H1 (cell line): ENCODE data around the gene KCNE4. TPM values are rescaled to one million over a fixed set of nuclear protein-coding genes. Genes with fewer than 3 reads are reported as not detected.

Experiments used
- CTCF ChIA-PET: fragments of 300-600 bp; sonication (Branson Sonifier 250); formaldehyde crosslinking; loops from one replicate; lab custom pipeline; 2021; ENCODE audit not compliant: partially characterized antibody; lab: Charles Lee
- POLR2A ChIA-PET: fragments of 300-600 bp; sonication (Branson Sonifier 250); formaldehyde crosslinking; loops from one replicate; lab custom pipeline; 2021; ENCODE audit warnings: inconsistent platforms; ENCODE audit not compliant: partially characterized antibody; lab: Charles Lee
- DNase-seq, 2 experiments: peaks; one replicate each; pipeline versions ENCODE4 v3.0.0 to v3.0.0-alpha.2; 2010 to 2022; ENCODE audit warnings: low spot score in 2 of 2, low read depth in 1 of 2, mixed read lengths in 1 of 2
- FAIRE-seq: peaks from 2 replicates; lab custom pipeline; 2011; peaks lifted over from hg19 to GRCh38; lab: Jason Lieb, UNC
- H2AFZ ChIP-seq: 2 replicates; pipeline ENCODE4 v1.8.1; 2012; ENCODE audit warnings: low read length, inconsistent platforms
- H2AK5ac ChIP-seq: 2 replicates; pipeline ENCODE4 v1.6.1; 2013; ENCODE audit warnings: low read depth, low read length
- H2BK120ac ChIP-seq: replicated peaks from 2 replicates; pipeline ENCODE3; 2013; ENCODE audit warnings: low read depth, low read length, inconsistent platforms
- H2BK12ac ChIP-seq: 2 replicates; pipeline ENCODE4 v1.6.1; 2013; ENCODE audit warnings: low read depth, low read length
- H2BK15ac ChIP-seq: 2 replicates; pipeline ENCODE4 v1.6.1; 2013; ENCODE audit warnings: low read length
- H2BK20ac ChIP-seq: 2 replicates; pipeline ENCODE4 v1.6.1; 2013; ENCODE audit warnings: low read length
- H2BK5ac ChIP-seq: 2 replicates; pipeline ENCODE4 v1.6.1; 2013; ENCODE audit warnings: low read depth, low read length
- H3K14ac ChIP-seq: 2 replicates; pipeline ENCODE4 v1.6.1; 2013; ENCODE audit warnings: inconsistent platforms; ENCODE audit not compliant: insufficient read length
- H3K18ac ChIP-seq: 2 replicates; pipeline ENCODE4 v1.6.1; 2013; ENCODE audit warnings: low read length; ENCODE audit errors: extremely low read depth
- H3K23ac ChIP-seq: 2 replicates; pipeline ENCODE4 v1.6.1; 2013; ENCODE audit warnings: inconsistent platforms; ENCODE audit not compliant: insufficient read length
- H3K23me2 ChIP-seq: 2 replicates; pipeline ENCODE4 v1.6.1; 2013; ENCODE audit warnings: low read depth, low read length
- H3K27ac ChIP-seq: 2 replicates; pipeline ENCODE4 v1.6.1; 2011; ENCODE audit warnings: low read depth, low read length, inconsistent platforms
- H3K27me3 ChIP-seq, 4 experiments: replicated peaks in 1 of 4; 1 replicate in 1 of 4; 2 replicates in 3 of 4; pipeline versions ENCODE4 v1.6.1 to v1.8.1; 2011 to 2013; ENCODE audit warnings: low read length in 3 of 4, mild to moderate bottlenecking in 3 of 4, inconsistent platforms in 2 of 4, mixed read lengths in 2 of 4, moderate library complexity in 1 of 4; ENCODE audit not compliant: control insufficient read depth in 3 of 4, insufficient read depth in 3 of 4; ENCODE audit errors: extremely low read depth in 1 of 4
- H3K36me3 ChIP-seq, 4 experiments: 2 replicates each; pipeline versions ENCODE4 v1.6.1 to v1.8.1; 2011 to 2013; ENCODE audit warnings: mild to moderate bottlenecking in 4 of 4, low read length in 3 of 4, moderate library complexity in 2 of 4, control low read depth in 1 of 4, inconsistent platforms in 1 of 4; ENCODE audit not compliant: insufficient read depth in 4 of 4, control insufficient read depth in 2 of 4
- H3K4ac ChIP-seq: replicated peaks from 2 replicates; pipeline ENCODE3; 2013; ENCODE audit warnings: low read length, low read depth, mixed read lengths, inconsistent platforms; ENCODE audit not compliant: insufficient read length
- H3K4me1 ChIP-seq, 4 experiments: replicated peaks in 1 of 4; 1 replicate in 1 of 4; 2 replicates in 3 of 4; pipeline versions ENCODE4 v1.6.1 to v1.8.1; 2011 to 2013; ENCODE audit warnings: low read length in 3 of 4, inconsistent platforms in 2 of 4, mixed read lengths in 1 of 4; ENCODE audit not compliant: insufficient read depth in 4 of 4, control insufficient read depth in 3 of 4
- H3K4me2 ChIP-seq, 2 experiments: 2 replicates each; pipeline versions ENCODE4 v1.6.1 to v1.8.1; 2011 to 2013; ENCODE audit warnings: low read depth in 2 of 2, low read length in 2 of 2, control low read depth in 1 of 2, inconsistent platforms in 1 of 2, mild to moderate bottlenecking in 1 of 2; ENCODE audit not compliant: insufficient read depth in 1 of 2
- H3K4me3 ChIP-seq, 4 experiments: fragments of 200-600, 300-600 bp in 1 of 4; sonication (generic), shearing (Covaris generic), sonication (Bioruptor Twin) in 1 of 4; 2 replicates each; pipeline versions ENCODE4 v1.5.1 to v1.8.1; 2011 to 2016; ENCODE audit warnings: low read length in 4 of 4, low read depth in 3 of 4, control low read depth in 2 of 4, inconsistent platforms in 2 of 4, mild to moderate bottlenecking in 2 of 4, mixed read lengths in 1 of 4, moderate library complexity in 1 of 4; ENCODE audit not compliant: insufficient read depth in 2 of 4; ENCODE audit errors: extremely low read depth in 1 of 4
- H3K56ac ChIP-seq: replicated peaks from 2 replicates; pipeline ENCODE3; 2013; ENCODE audit warnings: low read depth, mild to moderate bottlenecking, mixed read lengths, low read length, inconsistent platforms; ENCODE audit not compliant: insufficient read length
- H3K79me1 ChIP-seq: 2 replicates; pipeline ENCODE4 v1.6.1; 2013; ENCODE audit warnings: low read depth, low read length, control low read depth
- H3K79me2 ChIP-seq, 2 experiments: 2 replicates each; pipeline versions ENCODE4 v1.6.1 to v1.8.1; 2012 to 2013; ENCODE audit warnings: low read length in 2 of 2, mild to moderate bottlenecking in 2 of 2, inconsistent platforms in 1 of 2; ENCODE audit not compliant: insufficient read depth in 2 of 2, control insufficient read depth in 1 of 2
- H3K9ac ChIP-seq, 4 experiments: replicated peaks in 1 of 4; 1 replicate in 1 of 4; 2 replicates in 3 of 4; pipeline versions ENCODE4 v1.6.1 to v1.8.1; 2011 to 2013; ENCODE audit warnings: low read depth in 3 of 4, low read length in 3 of 4, control low read depth in 2 of 4, mild to moderate bottlenecking in 2 of 4, moderate library complexity in 2 of 4, inconsistent platforms in 1 of 4; ENCODE audit errors: extremely low read depth in 1 of 4
- H3K9me3 ChIP-seq, 2 experiments: 2 replicates each; pipeline versions ENCODE4 v1.6.1 to v1.8.1; 2012 to 2013; ENCODE audit warnings: mild to moderate bottlenecking in 2 of 2, moderate library complexity in 2 of 2, control low read depth in 1 of 2, inconsistent platforms in 1 of 2, low read depth in 1 of 2, low read length in 1 of 2, mixed read lengths in 1 of 2; ENCODE audit not compliant: insufficient read depth in 2 of 2
- H4K20me1 ChIP-seq, 2 experiments: replicated peaks in 1 of 2; 2 replicates each; pipeline versions ENCODE3 to v1.8.1; 2011 to 2013; ENCODE audit warnings: inconsistent platforms in 2 of 2, low read length in 2 of 2, mild to moderate bottlenecking in 1 of 2; ENCODE audit not compliant: insufficient read depth in 2 of 2, control insufficient read depth in 1 of 2
- H4K5ac ChIP-seq: 2 replicates; pipeline ENCODE4 v1.6.1; 2013; ENCODE audit warnings: low read length, low read depth, mixed read lengths, inconsistent platforms; ENCODE audit not compliant: insufficient read length
- H4K8ac ChIP-seq: 2 replicates; pipeline ENCODE4 v1.8.0; 2013; ENCODE audit warnings: mild to moderate bottlenecking, moderate library complexity, low read length, inconsistent platforms; ENCODE audit not compliant: insufficient read depth; ENCODE audit errors: extremely low read depth
- H4K91ac ChIP-seq: replicated peaks from 2 replicates; pipeline ENCODE3; 2013; ENCODE audit warnings: low read length, mixed read lengths, inconsistent platforms; ENCODE audit not compliant: insufficient read length
- BACH1 ChIP-seq: IDR thresholded peaks from 2 replicates; pipeline ENCODE4 v1.6.1; 2012; ENCODE audit warnings: low read length, improper control_type of control experiment
- CBX5 ChIP-seq: fragments of 300-800, 300-1000 bp; sonication (generic); IDR thresholded peaks from 2 replicates; pipeline ENCODE4 v1.7.1; 2016; ENCODE audit warnings: antibody characterized with exemption, low read length, low read depth
- JUN ChIP-seq: IDR thresholded peaks from 2 replicates; pipeline ENCODE4 v1.6.1; 2011; ENCODE audit warnings: low read depth, mild to moderate bottlenecking, improper control_type of control experiment, low read length
- KDM5A ChIP-seq: fragments of 200-600 bp; IDR thresholded peaks from 2 replicates; pipeline ENCODE4 v1.7.1; 2012; ENCODE audit warnings: mild to moderate bottlenecking, low read length, inconsistent platforms, mixed read lengths
- MAFK ChIP-seq: IDR thresholded peaks from 2 replicates; pipeline ENCODE4 v1.6.1; 2012; ENCODE audit warnings: low read depth, mild to moderate bottlenecking, improper control_type of control experiment, low read length
- NRF1 ChIP-seq: IDR thresholded peaks from 2 replicates; pipeline ENCODE4 v1.6.1; 2011; ENCODE audit warnings: mild to moderate bottlenecking, low read depth, low read length, improper control_type of control experiment
- PHF8 ChIP-seq: fragments of 200-600 bp; sonication (generic); conservative IDR thresholded peaks from 2 replicates; pipeline ENCODE4 v1.7.1; 2012; ENCODE audit warnings: low read depth, mild to moderate bottlenecking, inconsistent platforms, low read length, moderate library complexity
- POU5F1 ChIP-seq: IDR thresholded peaks from 2 replicates; pipeline ENCODE4 v1.6.1; 2011; ENCODE audit warnings: low read depth, mild to moderate bottlenecking, low read length, moderate library complexity
- RXRA ChIP-seq: IDR thresholded peaks from 2 replicates; pipeline ENCODE4 v1.6.1; 2011; ENCODE audit warnings: low read depth, mild to moderate bottlenecking, low read length, moderate library complexity; ENCODE audit not compliant: insufficient read depth
- SAP30 ChIP-seq: fragments of 300-600 bp; sonication (generic); IDR thresholded peaks from 2 replicates; pipeline ENCODE4 v1.7.1; 2012; ENCODE audit warnings: low read length, moderate library complexity, mild to moderate bottlenecking, inconsistent platforms; ENCODE audit not compliant: insufficient read depth, insufficient replicate concordance
- SP2 ChIP-seq: IDR thresholded peaks from 2 replicates; pipeline ENCODE4 v1.6.1; 2012; ENCODE audit warnings: mild to moderate bottlenecking, low read length, inconsistent platforms
- TAF1 ChIP-seq: IDR thresholded peaks from 2 replicates; pipeline ENCODE4 v1.6.1; 2011; ENCODE audit warnings: mild to moderate bottlenecking, low read depth, low read length
- YY1 ChIP-seq: IDR thresholded peaks from 2 replicates; pipeline ENCODE4 v1.6.1; 2011; ENCODE audit warnings: low read depth, mild to moderate bottlenecking, low read length
- WGBS, 2 experiments: shearing (Covaris generic) in 1 of 2; methylation state at CpG; one replicate each; pipeline versions ENCODE4 v1.1.6 to v1.1.7; 2013 to 2015; ENCODE audit warnings: low lambda C conversion rate in 2 of 2, mixed read lengths in 2 of 2, inconsistent platforms in 1 of 2, low coverage in 1 of 2, missing lambda C conversion rate in 1 of 2; ENCODE audit not compliant: insufficient replicate concordance in 2 of 2, insufficient coverage in 1 of 2, insufficient read length in 1 of 2; ENCODE audit errors: extremely low coverage in 1 of 2, missing lambda C conversion rate in 1 of 2; 5-methylcytosine and 5-hydroxymethylcytosine counted together
- polyA plus RNA-seq, 7 experiments: library from polyadenylated mRNA; depleted of rRNA in 3 of 7; stranded (reverse) in 5 of 7; unstranded in 2 of 7; fragments of >200 nt in 5 of 7; fragments of 200-250 nt in 2 of 7; gene quantifications; 1 replicate in 5 of 7; 2 replicates in 1 of 7; 4 replicates in 1 of 7; pipeline versions ENCODE4 v1.2.1 to v1.2.3, GENCODE V29; 2011 to 2013; ENCODE audit warnings: missing spikeins in 2 of 7, mixed read lengths in 2 of 7
- total RNA-seq: library from RNA; stranded (reverse); fragmentation: NEBNext Ultra II Directional; extraction: Animal tissue kit (Norgen Biotek cat#: 25700); gene quantifications from 2 replicates; pipeline ENCODE4 v1.2.1, GENCODE V29; 2021

The KCNE4 gene
- total and polyA plus RNA-seq, 2 of the 8 experiments (the other 6 are each of a cell fraction or from before 2014, with no cell fraction given) = 0.08 to 0.09 TPM

DNA sequence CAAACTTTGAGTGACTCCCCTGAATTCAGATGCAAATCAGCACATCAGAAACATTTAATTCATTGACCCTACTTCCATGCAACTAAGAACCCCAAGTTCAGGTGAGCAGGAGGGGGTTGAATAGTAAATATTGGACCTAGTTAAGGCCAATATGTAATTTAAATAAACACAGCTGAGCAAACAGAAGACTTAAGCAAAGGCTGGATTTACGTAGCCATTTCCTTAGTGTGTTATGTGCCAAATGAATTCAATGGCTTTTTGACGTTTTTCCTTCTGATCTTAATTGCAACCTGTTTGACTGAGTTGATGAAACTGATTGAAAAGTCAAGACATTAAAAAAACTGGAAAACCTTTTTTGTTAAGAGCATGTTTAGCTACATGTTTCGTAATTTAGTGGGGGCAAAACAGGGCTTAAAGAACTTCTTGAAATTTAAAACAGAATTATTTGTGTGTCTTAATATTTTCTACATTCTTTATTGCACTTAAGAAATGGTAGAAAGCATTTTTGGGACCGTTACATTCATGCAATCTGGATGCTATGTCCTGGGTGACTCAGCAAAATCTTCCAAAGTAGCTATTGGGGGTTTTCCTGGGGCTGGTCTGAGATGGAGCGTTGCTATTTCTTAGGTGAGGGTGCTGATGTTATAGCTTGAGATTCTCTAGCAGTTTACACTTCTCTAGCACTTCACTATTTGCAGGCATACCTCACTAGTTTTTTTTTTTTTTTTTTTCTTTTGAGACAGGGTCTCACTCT lies 25.5 kb upstream of the KCNE4 start:
- H3K36me3 ChIP-seq = peaks cover 0 to under 1% (median 0%) of the 10 kb centered on the region in 4 experiments; a peak in 2 of 8 replicates
- no peak overlapping the region for H2BK12ac ChIP-seq
- DNase-seq (no peak), FAIRE-seq (no peak)
- H4K91ac ChIP-seq = no peak overlapping the region
- H3K27me3 ChIP-seq = no peaks in the 10 kb centered on the region
- H4K20me1 ChIP-seq = no peaks in the 10 kb centered on the region
- 0 out of 2 replicates have a peak overlapping the region, but pooled peaks have one; percentile 9 for H2BK20ac ChIP-seq
- H4K5ac ChIP-seq = no peak overlapping the region
- no peaks in the 10 kb centered on the region for H3K79me1 ChIP-seq
- no peak overlapping the region for H3K14ac ChIP-seq
- POLR2A ChIA-PET = no interaction called here
- H2AFZ ChIP-seq = no peak overlapping the region
- H3K56ac ChIP-seq = no peak overlapping the region
- H3K4me2 ChIP-seq = no peak overlapping the region
- H3K4me1 ChIP-seq = peaks cover 0 to 3% (median 0%) of the 10 kb centered on the region in 4 experiments; a peak in 1 of 7 replicates
- H4K8ac ChIP-seq = no peak overlapping the region
- no peak overlapping the region for H3K27ac ChIP-seq
- H3K79me2 ChIP-seq = no peaks in the 10 kb centered on the region
- no peaks in the 10 kb centered on the region; the same call in 1 of the 2 replicates for H3K23me2 ChIP-seq
- 78% methylated on average over 5 of the region's 5 CpGs; no CpG with 5 or more reads in 1 of the 2 experiments for WGBS, 2 experiments
- CTCF ChIA-PET = interaction anchor here (0.6 to 1.3 kb wide), 3 partner anchors 13 to 45 kb away, joined by 3 to 5 read pairs (median 3); no protein-coding TSS in a partner anchor
- no peak overlapping the region for H3K4me3 ChIP-seq
- no peak overlapping the region for H2BK5ac ChIP-seq
- peaks cover under 1 to 4% of the 10 kb centered on the region in 2 experiments; a peak in 2 of 4 replicates for H3K9me3 ChIP-seq
- no peak overlapping the region for H2BK120ac ChIP-seq
- H2BK15ac ChIP-seq = no peak overlapping the region
- H3K23ac ChIP-seq = no peak overlapping the region
- H3K9ac ChIP-seq = no peak overlapping the region
- no peak overlapping the region for H2AK5ac ChIP-seq
- H3K18ac ChIP-seq = no peak overlapping the region; the same call in 1 of the 2 replicates
- no peak overlapping the region for H3K4ac ChIP-seq
- TF ChIP-seq RXRA (no peak), BACH1 (peak; percentile 90), SP2 (no peak), CBX5 (no peak), POU5F1 (no peak), KDM5A (no peak), NRF1 (no peak), SAP30 (no peak), YY1 (no peak), MAFK (peak; percentile 71), TAF1 (no peak), JUN (no peak), PHF8 (no peak)
